T-cell (primary cell): ENCODE data around the gene CD164. TPM values are rescaled to one million over a fixed set of nuclear protein-coding genes. Genes with fewer than 3 reads are reported as not detected.

ENCODE experiments used
- ATAC-seq, 4 experiments: fragments of 200-7000 bp in 3 of 4; fragments of 150-1000 bp in 1 of 4; cut with Tn5 transposase; replicated peaks in 1 of 4; 1 replicate in 3 of 4; 2 replicates in 1 of 4; pipeline ENCODE4 v1.10.0; 2021; ENCODE audit warnings: moderate library complexity in 3 of 4, mild to moderate bottlenecking in 2 of 4, moderate number of reproducible peaks in 1 of 4
- CTCF ChIA-PET, 2 donors: fragments of 300-600 bp; sonication (Branson Sonifier 250); formaldehyde crosslinking; loops; one replicate each; lab custom pipeline; 2022; ENCODE audit warnings: antibody characterized with exemption in 2 of 2; lab: Charles Lee
- POLR2A ChIA-PET, 2 donors: fragments of 300-600 bp; sonication (Branson Sonifier 250); formaldehyde crosslinking; loops; one replicate each; lab custom pipeline; 2022; ENCODE audit warnings: antibody characterized with exemption in 2 of 2; lab: Charles Lee
- DNase-seq, 35 experiments: peaks; one replicate each; pipeline versions ENCODE4 v3.0.0 to v3.0.0-alpha.2; 2013 to 2023
- H3K27ac ChIP-seq: one replicate; pipeline ENCODE4 v1.5.1; 2013; ENCODE audit warnings: low read length
- H3K27me3 ChIP-seq, 2 experiments: replicated peaks in 1 of 2; 1 replicate in 1 of 2; 2 replicates in 1 of 2; pipeline versions ENCODE4 v1.6.1 to v1.7.0; 2013; ENCODE audit warnings: low read length in 1 of 2, mixed read lengths in 1 of 2; ENCODE audit not compliant: control insufficient read depth in 2 of 2, insufficient read depth in 2 of 2; ENCODE audit errors: extremely low read depth in 1 of 2
- H3K36me3 ChIP-seq, 2 donors: 1 replicate in 1 of 2; 2 replicates in 1 of 2; pipeline versions ENCODE4 v1.6.1 to v1.7.0; 2013; ENCODE audit warnings: low read length in 1 of 2; ENCODE audit not compliant: control insufficient read depth in 2 of 2, insufficient read depth in 1 of 2; ENCODE audit errors: extremely low read depth in 1 of 2
- H3K4me1 ChIP-seq, 2 experiments: 1 replicate in 1 of 2; 2 replicates in 1 of 2; pipeline versions ENCODE4 v1.6.1 to v1.7.0; 2013; ENCODE audit warnings: low read length in 2 of 2, mixed read lengths in 1 of 2; ENCODE audit not compliant: insufficient read depth in 2 of 2, control insufficient read depth in 1 of 2; ENCODE audit errors: extremely low read depth in 1 of 2
- H3K4me3 ChIP-seq, 2 donors: 1 replicate in 1 of 2; 2 replicates in 1 of 2; pipeline versions ENCODE4 v1.5.1 to v1.7.0; 2013; ENCODE audit warnings: mild to moderate bottlenecking in 2 of 2, low read length in 1 of 2, moderate library complexity in 1 of 2; ENCODE audit not compliant: control insufficient read depth in 1 of 2; ENCODE audit errors: extremely low read depth in 1 of 2
- H3K9me3 ChIP-seq: 2 replicates; pipeline ENCODE4 v1.7.0; 2013
- H3K27ac Mint-ChIP-seq, 2 donors: one replicate each; pipeline ENCODE4 v1.8.0; 2020 to 2021; ENCODE audit warnings: mild to moderate bottlenecking in 2 of 2, mixed read lengths in 2 of 2
- H3K27me3 Mint-ChIP-seq, 2 donors: one replicate each; pipeline ENCODE4 v1.8.0; 2021 to 2022; ENCODE audit warnings: mixed read lengths in 2 of 2
- H3K36me3 Mint-ChIP-seq: one replicate; pipeline ENCODE4 v1.8.0; 2021; ENCODE audit warnings: mixed read lengths
- H3K4me1 Mint-ChIP-seq, 3 donors: one replicate each; pipeline ENCODE4 v1.8.0; 2020 to 2022; ENCODE audit warnings: mixed read lengths in 3 of 3, mild to moderate bottlenecking in 1 of 3
- H3K4me3 Mint-ChIP-seq, 3 donors: one replicate each; pipeline ENCODE4 v1.8.0; 2020 to 2022; ENCODE audit warnings: mild to moderate bottlenecking in 3 of 3, mixed read lengths in 3 of 3, moderate library complexity in 3 of 3
- H3K9me3 Mint-ChIP-seq, 3 donors: one replicate each; pipeline ENCODE4 v1.8.0; 2020 to 2022; ENCODE audit warnings: mixed read lengths in 3 of 3
- WGBS: methylation state at CpG from one replicate; pipeline ENCODE4 v1.1.5; 2013; ENCODE audit warnings: missing lambda C conversion rate; ENCODE audit not compliant: insufficient coverage; 5-methylcytosine and 5-hydroxymethylcytosine counted together
- total RNA-seq, 35 experiments: library from RNA in 6 of 35; stranded (reverse) in 6 of 35; fragments of 120-200 nt in 1 of 35; gene quantifications; one replicate each; pipeline versions ENCODE4 v1.2.1 to v1.2.4 and lab custom pipeline; 2013 to 2026

Gene CD164
- total RNA-seq, 5 donors from 2014 or later (not counting 1 experiment from before 2014, with no cell fraction given) = 194 to 212 (median 201) TPM

DNA sequence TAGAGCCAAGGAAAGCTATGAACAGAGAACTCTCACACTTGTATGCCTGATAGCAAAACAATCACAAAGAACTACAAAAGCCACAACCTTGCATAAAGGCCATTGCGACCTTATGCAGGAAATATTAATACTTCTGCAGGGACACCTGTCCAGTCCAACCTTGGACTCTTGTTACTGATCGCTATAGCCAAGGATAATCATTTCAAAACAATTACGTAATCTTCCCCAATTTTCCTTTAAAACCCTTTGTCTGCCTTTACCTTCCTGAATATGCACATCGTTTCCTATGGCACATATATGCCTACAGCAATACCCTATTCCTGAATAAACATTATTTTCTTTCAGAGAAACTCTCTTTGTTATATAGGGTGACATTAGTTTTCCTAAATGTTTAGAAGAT, 35.4 kb upstream of the CD164 start:
- ChIA-PET CTCF (no interaction called here), POLR2A (interaction anchor here in 1 of 2 donors (0.7 kb wide), 1 partner anchor 10 kb away, joined by 4 read pairs; no protein-coding TSS in a partner anchor)
- H3K9me3 Mint-ChIP-seq = no peaks in the 10 kb centered on the region
- H3K4me3 Mint-ChIP-seq = no peak overlapping the region
- no peaks in the 10 kb centered on the region for H3K4me1 ChIP-seq
- ATAC-seq (no peak), DNase-seq (no peak)
- no peaks in the 10 kb centered on the region for H3K36me3 ChIP-seq
- no peak overlapping the region for H3K27ac Mint-ChIP-seq
- H3K9me3 ChIP-seq = no peaks in the 10 kb centered on the region
- H3K4me1 Mint-ChIP-seq = no peaks in the 10 kb centered on the region
- WGBS = 92% methylated on average over 3 of the region's 4 CpGs
- H3K36me3 Mint-ChIP-seq = no peaks in the 10 kb centered on the region
- no peaks in the 10 kb centered on the region for H3K27me3 ChIP-seq
- H3K4me3 ChIP-seq = no peak overlapping the region
- H3K27me3 Mint-ChIP-seq = no peaks in the 10 kb centered on the region
- no peak overlapping the region for H3K27ac ChIP-seq

- Histone ChIP-seq H3K9me3 (no peaks in the 10 kb centered on the region), H3K27ac (no peak overlapping the region), H3K4me1 (no peaks in the 10 kb centered on the region), H3K36me3 (no peaks in the 10 kb centered on the region), H3K4me3 (no peak overlapping the region), H3K27me3 (no peaks in the 10 kb centered on the region)
- H3K4me3 Mint-ChIP-seq = no peak overlapping the region
- no peak for DNase-seq
- H3K27me3 Mint-ChIP-seq = peaks cover 0 to 4% of the 10 kb centered on the region in 2 donors
- no peaks in the 10 kb centered on the region for H3K4me1 Mint-ChIP-seq
- no peaks in the 10 kb centered on the region for H3K9me3 Mint-ChIP-seq
- H3K27ac Mint-ChIP-seq = no peak overlapping the region
- no peaks in the 10 kb centered on the region for H3K36me3 Mint-ChIP-seq
- no peak for ATAC-seq
- CTCF ChIA-PET = interaction anchor here in 1 of 2 donors (1.1 kb wide), 1 partner anchor 15 kb away, joined by 3 read pairs; no protein-coding TSS in a partner anchor
- POLR2A ChIA-PET = no interaction called here
- WGBS = no CpG with 5 or more reads among the region's 2 CpGs
Measured at GRCh38 chr6:109411034-109411433, 28.8 kb upstream of the CD164 start.

- Mint-ChIP-seq H3K4me3 (no peak overlapping the region), H3K9me3 (no peaks in the 10 kb centered on the region), H3K36me3 (no peaks in the 10 kb centered on the region), H3K27ac (no peak overlapping the region), H3K27me3 (peaks cover 0 to 4% of the 10 kb centered on the region in 2 donors), H3K4me1 (no peaks in the 10 kb centered on the region)
- no peaks in the 10 kb centered on the region for H3K36me3 ChIP-seq
- H3K9me3 ChIP-seq = no peaks in the 10 kb centered on the region
- no peaks in the 10 kb centered on the region for H3K27me3 ChIP-seq
- DNase-seq (no peak), ATAC-seq (no peak)
- H3K4me1 ChIP-seq = no peaks in the 10 kb centered on the region
- WGBS = 80% methylated on average over 1 of the region's 4 CpGs
- H3K4me3 ChIP-seq = no peak overlapping the region
- H3K27ac ChIP-seq = no peak overlapping the region
- CTCF ChIA-PET = no interaction called here
- POLR2A ChIA-PET = no interaction called here
Measured at GRCh38 chr6:109406196-109406595, 23.9 kb upstream of the CD164 start.

DNA sequence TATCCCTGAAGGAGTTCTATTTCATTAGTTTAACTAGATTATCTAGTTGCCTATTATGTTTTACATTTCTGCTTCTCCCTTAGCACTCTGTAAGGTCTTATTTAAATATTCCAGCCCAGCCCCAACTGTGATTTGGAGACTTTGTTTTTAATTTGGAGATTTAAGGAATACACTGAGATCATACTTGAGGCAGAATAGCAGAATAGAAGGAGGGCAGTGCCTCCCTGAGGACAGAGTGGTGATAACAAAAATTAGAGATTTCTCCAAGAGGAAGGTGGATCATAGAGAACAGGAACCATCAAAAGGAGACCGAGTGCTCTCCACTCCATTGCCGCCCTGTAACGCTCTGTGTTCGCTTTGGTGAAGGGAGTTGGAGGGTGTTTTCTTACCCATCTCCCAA, 14.8 kb upstream of the CD164 start:
- Histone ChIP-seq H3K36me3 (no peaks in the 10 kb centered on the region), H3K9me3 (no peaks in the 10 kb centered on the region), H3K27ac (no peak overlapping the region), H3K4me1 (no peaks in the 10 kb centered on the region), H3K27me3 (peaks cover 0 to 3% of the 10 kb centered on the region in 2 experiments), H3K4me3 (no peak overlapping the region)
- Mint-ChIP-seq H3K9me3 (no peaks in the 10 kb centered on the region), H3K36me3 (no peaks in the 10 kb centered on the region), H3K27ac (no peak overlapping the region), H3K4me3 (no peak overlapping the region), H3K4me1 (no peaks in the 10 kb centered on the region), H3K27me3 (no peaks in the 10 kb centered on the region)
- ChIA-PET CTCF (interaction anchor here in 1 of 2 donors (0.8 to 1.0 kb wide), 2 partner anchors 14 kb away, joined by 3 to 4 read pairs; no protein-coding TSS in a partner anchor), POLR2A (interaction anchor here in 1 of 2 donors (0.6 to 0.7 kb wide), 2 partner anchors 26 to 531 kb away, joined by 3 to 12 read pairs; no protein-coding TSS in a partner anchor)
- DNase-seq = no peak
- no CpG with 5 or more reads among the region's 4 CpGs for WGBS
- no peak for ATAC-seq

- WGBS = 77% methylated on average over 5 of the region's 12 CpGs
- ChIA-PET CTCF (interaction anchor here in 1 of 2 donors (0.5 to 1.0 kb wide), 5 partner anchors 13 to 1674 kb away, joined by 3 to 6 read pairs (median 3); no protein-coding TSS in a partner anchor), POLR2A (interaction anchor here in 1 of 2 donors (0.6 kb wide), 2 partner anchors 20 to 25 kb away, joined by 3 to 8 read pairs; no protein-coding TSS in a partner anchor)
- Mint-ChIP-seq H3K36me3 (no peaks in the 10 kb centered on the region), H3K4me3 (no peak overlapping the region), H3K27me3 (no peaks in the 10 kb centered on the region), H3K9me3 (no peaks in the 10 kb centered on the region), H3K4me1 (peaks cover 0 to 2% (median 0%) of the 10 kb centered on the region in 3 donors), H3K27ac (no peak overlapping the region)
- H3K27me3 ChIP-seq = peaks cover 0 to 3% of the 10 kb centered on the region in 2 experiments
- no peaks in the 10 kb centered on the region for H3K36me3 ChIP-seq
- H3K27ac ChIP-seq = no peak overlapping the region
- no peaks in the 10 kb centered on the region for H3K4me1 ChIP-seq
- no peak overlapping the region for H3K4me3 ChIP-seq
- no peak for DNase-seq
- ATAC-seq = no peak
- H3K9me3 ChIP-seq = no peaks in the 10 kb centered on the region
Measured at GRCh38 chr6:109396046-109396718, 13.9 kb upstream of the CD164 start.

- Histone ChIP-seq H3K27ac (no peak overlapping the region), H3K36me3 (no peaks in the 10 kb centered on the region), H3K9me3 (no peaks in the 10 kb centered on the region), H3K4me1 (no peaks in the 10 kb centered on the region), H3K4me3 (no peak overlapping the region), H3K27me3 (peaks cover 0 to 3% of the 10 kb centered on the region in 2 experiments)
- WGBS = 73% methylated on average over 1 of the region's 2 CpGs
- ChIA-PET CTCF (interaction anchor here (0.7 to 1.2 kb wide), 2 partner anchors 9 to 15 kb away, joined by 4 read pairs; no protein-coding TSS in a partner anchor), POLR2A (no interaction called here)
- Mint-ChIP-seq H3K27me3 (no peaks in the 10 kb centered on the region), H3K9me3 (no peaks in the 10 kb centered on the region), H3K4me1 (peaks cover 5 to 9% (median 8%) of the 10 kb centered on the region in 3 donors), H3K27ac (no peak overlapping the region), H3K36me3 (no peaks in the 10 kb centered on the region), H3K4me3 (no peak overlapping the region)
- DNase-seq = no peak
- ATAC-seq = no peak
Measured at GRCh38 chr6:109393886-109394281, 11.6 kb upstream of the CD164 start.
